GM23248 (cell line): ENCODE data around the gene COPZ2. TPM values are rescaled to one million over a fixed set of nuclear protein-coding genes. Genes with fewer than 3 reads are reported as not detected.
A peak's percentile ranks its signal among the peaks of the same experiment; 100 is the strongest.
"Not testable (repeated sequence)": the region's sequence is repeated elsewhere in the genome, so short reads cannot be mapped to it uniquely, and the experiment has no call there.

Experiments
- DNase-seq: peaks from one replicate; pipeline ENCODE4 v3.0.0-alpha.2; 2015
- H2AFZ ChIP-seq: fragments of 200-600 bp; sonication (generic); 2 replicates; pipeline ENCODE4 v1.6.1; 2016; ENCODE audit warnings: antibody characterized with exemption
- H3F3A ChIP-seq: fragments of 200-600 bp; sonication (generic); 2 replicates; pipeline ENCODE4 v1.6.1; 2016; ENCODE audit warnings: mild to moderate bottlenecking, antibody characterized with exemption, mixed run types; ENCODE audit not compliant: insufficient read depth
- H3K27ac ChIP-seq: fragments of 200-600 bp; sonication (generic); 2 replicates; pipeline ENCODE4 v1.5.1; 2016; ENCODE audit warnings: mild to moderate bottlenecking
- H3K27me3 ChIP-seq: fragments of 200-600 bp; sonication (generic); replicated peaks from 2 replicates; pipeline ENCODE4 v1.6.1; 2016; ENCODE audit warnings: mild to moderate bottlenecking; ENCODE audit not compliant: insufficient read depth
- H3K36me3 ChIP-seq: fragments of 200-600 bp; sonication (generic); 2 replicates; pipeline ENCODE4 v1.6.1; 2016; ENCODE audit warnings: low read depth, mild to moderate bottlenecking
- H3K4me1 ChIP-seq: fragments of 200-600 bp; sonication (generic); 2 replicates; pipeline ENCODE4 v1.6.1; 2016; ENCODE audit warnings: mild to moderate bottlenecking; ENCODE audit not compliant: insufficient read depth
- H3K4me2 ChIP-seq: fragments of 200-600 bp; sonication (generic); one replicate; pipeline ENCODE4 v1.6.1; 2016; ENCODE audit warnings: mild to moderate bottlenecking; ENCODE audit not compliant: unreplicated experiment
- H3K4me3 ChIP-seq: fragments of 200-600 bp; sonication (generic); 2 replicates; pipeline ENCODE4 v1.5.1; 2016; ENCODE audit warnings: mild to moderate bottlenecking
- H3K79me2 ChIP-seq: fragments of 200-600 bp; sonication (generic); 2 replicates; pipeline ENCODE4 v1.6.1; 2016; ENCODE audit warnings: mild to moderate bottlenecking; ENCODE audit not compliant: insufficient read depth
- H3K9ac ChIP-seq: fragments of 200-600 bp; sonication (generic); 2 replicates; pipeline ENCODE4 v1.6.1; 2016; ENCODE audit warnings: mild to moderate bottlenecking
- H3K9me2 ChIP-seq: fragments of 200-600 bp; sonication (generic); 2 replicates; pipeline ENCODE4 v1.6.1; 2016; ENCODE audit warnings: mixed run types, mild to moderate bottlenecking, moderate library complexity; ENCODE audit not compliant: insufficient read depth
- H3K9me3 ChIP-seq: fragments of 200-600 bp; sonication (generic); one replicate; pipeline ENCODE4 v1.6.1; 2017; ENCODE audit warnings: low read depth
- H4K20me1 ChIP-seq: fragments of 200-600 bp; sonication (generic); 2 replicates; pipeline ENCODE4 v1.6.0; 2016; ENCODE audit not compliant: insufficient read depth
- EZH2 ChIP-seq: fragments of 200-600 bp; sonication (generic); IDR thresholded peaks from 2 replicates; pipeline ENCODE4 v1.6.1; 2018; ENCODE audit warnings: antibody characterized with exemption, mild to moderate bottlenecking; ENCODE audit not compliant: insufficient read depth, poor library complexity, severe bottlenecking
- EZH2phosphoT487 ChIP-seq: fragments of 200-600 bp; sonication (generic); IDR thresholded peaks from 2 replicates; pipeline ENCODE4 v1.6.1; 2018; ENCODE audit warnings: antibody characterized with exemption, moderate library complexity, mild to moderate bottlenecking, low read depth; ENCODE audit not compliant: insufficient read depth
- WGBS, 2 experiments: methylation state at CpG; one replicate each; pipeline ENCODE4 v1.1.6; 2015 to 2017; ENCODE audit warnings: low lambda C conversion rate in 2 of 2, low coverage in 1 of 2; ENCODE audit errors: missing lambda C conversion rate in 2 of 2; 5-methylcytosine and 5-hydroxymethylcytosine counted together
- in situ Hi-C: fragments of 300-500 bp; cut with MboI; formaldehyde crosslinking; loops from 2 replicates; pipeline ENCODE4 v1.15.0; 2020
- polyA plus RNA-seq: library from polyadenylated mRNA; unstranded; fragments of >200 nt; fragmentation: Nextera tagmentation; extraction: Ambion mirVana; gene quantifications from 2 replicates; pipeline ENCODE4 v1.2.1, GENCODE V29; 2016
- total RNA-seq: library from RNA; depleted of rRNA; stranded (reverse); fragments of >200 nt; shearing (Covaris generic); gene quantifications from 2 replicates; pipeline ENCODE4 v1.2.3, GENCODE V29; 2014

COPZ2 gene
- total and polyA plus RNA-seq, 2 experiments from 2014 or later = 148 to 399 TPM

DNA sequence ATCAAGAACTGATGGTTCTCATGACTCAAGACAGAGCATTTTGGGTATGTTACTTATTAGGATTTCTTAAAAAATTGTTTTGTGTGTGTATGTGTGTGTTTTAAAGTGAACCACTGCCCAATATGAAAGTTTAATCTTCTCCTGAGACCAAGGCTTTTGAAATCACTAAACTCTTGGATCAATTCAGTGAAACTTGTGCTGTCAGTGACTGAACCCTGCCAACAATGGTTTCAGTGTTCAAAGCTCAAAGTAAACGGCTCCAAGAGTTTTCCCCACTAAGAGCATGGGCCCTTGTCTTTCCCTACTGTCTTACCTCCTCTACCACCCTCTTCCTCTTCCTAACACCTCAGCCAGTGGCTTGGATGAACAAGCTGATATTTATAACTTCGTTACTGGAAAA, 32.6 kb upstream of the COPZ2 start:
- H3F3A ChIP-seq = peaks cover 71% of the 10 kb centered on the region
- H4K20me1 ChIP-seq = no peaks in the 10 kb centered on the region
- H3K27ac ChIP-seq = 0 out of 2 replicates have a peak overlapping the region, but pooled peaks have one; percentile 73
- no peaks in the 10 kb centered on the region for H3K9me2 ChIP-seq
- peaks cover 32% of the 10 kb centered on the region for H3K79me2 ChIP-seq
- 14 to 33% methylated on average over 2 of the region's 2 CpGs for WGBS, 2 experiments
- H3K9ac ChIP-seq = no peak overlapping the region
- H3K4me2 ChIP-seq = no peak overlapping the region
- peaks cover 34% of the 10 kb centered on the region for H3K36me3 ChIP-seq
- H3K9me3 ChIP-seq = no peaks in the 10 kb centered on the region
- in situ Hi-C loops = loop anchor here (5.0 kb wide), 1 partner anchor 43 kb away; no protein-coding TSS in a partner anchor
- TF ChIP-seq EZH2phosphoT487 = no peak
- H3K27me3 ChIP-seq = no peaks in the 10 kb centered on the region
- H2AFZ ChIP-seq = no peak overlapping the region
- H3K4me1 ChIP-seq = peaks cover 52% of the 10 kb centered on the region
- no peak for DNase-seq
- H3K4me3 ChIP-seq = no peak overlapping the region

DNA sequence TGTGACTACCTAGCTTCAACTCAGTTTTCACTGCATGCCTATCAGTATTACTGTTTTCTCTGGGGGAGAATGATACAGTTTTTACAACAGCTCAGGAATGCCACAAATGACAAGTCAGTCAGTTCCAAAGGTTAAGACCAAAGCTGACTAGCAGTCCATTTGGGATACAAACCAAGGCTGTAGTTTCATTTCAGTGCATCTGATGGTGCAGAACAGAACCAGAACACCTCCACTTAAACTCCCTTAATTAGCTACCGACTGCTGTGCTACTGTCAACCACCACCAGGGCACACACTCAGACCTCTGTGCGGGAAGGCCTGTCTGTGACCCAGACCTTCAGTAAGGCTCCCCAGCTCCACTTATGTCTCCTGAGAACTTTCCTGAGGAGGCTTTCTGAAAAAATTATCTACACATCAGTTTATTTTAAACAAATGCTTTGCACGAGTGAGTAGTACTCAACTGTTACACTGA, 30.9 kb upstream of the COPZ2 start:
- Histone ChIP-seq H3F3A (peaks cover 68% of the 10 kb centered on the region), H3K79me2 (peaks cover 25% of the 10 kb centered on the region), H3K36me3 (peaks cover 30% of the 10 kb centered on the region), H3K9ac (peak overlapping the region; percentile 34; the same call in 1 of the 2 replicates), H3K27ac (peak overlapping the region; percentile 73), H2AFZ (no peak overlapping the region), H3K9me2 (no peaks in the 10 kb centered on the region), H3K9me3 (no peaks in the 10 kb centered on the region), H3K4me2 (peak overlapping the region; percentile 64), H3K27me3 (no peaks in the 10 kb centered on the region), H3K4me1 (peaks cover 49% of the 10 kb centered on the region), H4K20me1 (no peaks in the 10 kb centered on the region), H3K4me3 (0 out of 2 replicates have a peak overlapping the region, but pooled peaks have one; percentile 17)
- in situ Hi-C loops = no loop called here
- peak; percentile 85 for DNase-seq
- WGBS, 2 experiments = 68 to 81% methylated on average over 3 of the region's 3 CpGs
- no peak for TF ChIP-seq EZH2phosphoT487
- no peak for TF ChIP-seq EZH2

DNA sequence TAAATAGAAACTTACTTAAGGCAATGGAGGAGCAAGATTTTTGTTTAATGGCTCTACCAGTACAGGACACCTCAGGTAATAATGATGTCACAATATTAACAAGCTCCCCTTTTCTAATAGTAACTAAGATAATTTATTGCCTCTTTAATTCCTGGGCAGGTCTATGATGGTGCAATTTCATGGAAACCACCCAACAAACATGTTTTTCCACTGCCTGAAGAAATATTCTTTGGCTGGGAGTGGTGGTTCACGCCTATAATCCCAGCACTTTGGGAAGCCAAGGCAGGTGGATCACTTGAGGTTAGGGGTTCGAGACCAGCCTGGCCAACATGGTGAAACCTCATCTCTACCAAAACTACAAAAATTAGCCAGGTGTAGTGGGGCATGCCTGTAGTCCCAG, 30.2 kb upstream of the COPZ2 start:
- Histone ChIP-seq H3F3A (peaks cover 68% of the 10 kb centered on the region), H3K9ac (peak overlapping the region; percentile 34; the same call in 1 of the 2 replicates), H3K27ac (peak overlapping the region; percentile 73), H3K4me1 (peaks cover 45% of the 10 kb centered on the region), H3K4me2 (peak overlapping the region; percentile 64), H3K36me3 (peaks cover 29% of the 10 kb centered on the region), H3K79me2 (peaks cover 19% of the 10 kb centered on the region), H3K4me3 (0 out of 2 replicates have a peak overlapping the region, but pooled peaks have one; percentile 7)
- H3K9me3 ChIP-seq, H3K9me2 ChIP-seq, in situ Hi-C loops, H3K27me3 ChIP-seq, H2AFZ ChIP-seq, H4K20me1 ChIP-seq: not testable (repeated sequence)
- DNase-seq = peak; percentile 45
- WGBS, 2 experiments = 71 to 87% methylated on average over 2 of the region's 2 CpGs

DNA sequence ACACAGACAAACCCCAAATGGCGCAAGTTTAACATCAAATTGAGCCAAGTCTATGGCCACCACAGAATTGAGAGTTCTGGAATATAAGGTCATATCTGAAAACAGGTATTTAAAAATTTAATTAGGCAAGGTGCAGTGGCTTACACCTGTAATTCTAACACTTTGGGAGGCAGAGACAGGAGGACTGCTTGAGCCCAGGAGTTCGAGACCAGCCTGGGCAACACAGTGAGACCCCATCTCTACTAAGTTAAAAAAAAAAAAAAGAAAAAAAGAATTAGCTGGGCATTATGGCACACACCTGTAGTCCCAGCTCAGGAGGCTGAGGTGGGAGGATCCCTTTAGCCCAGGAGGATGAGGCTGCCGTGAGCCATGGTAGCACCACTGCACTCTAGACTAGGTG, 29.6 kb upstream of the COPZ2 start:
- Histone ChIP-seq H3K36me3 (peaks cover 35% of the 10 kb centered on the region), H3K4me1 (peaks cover 45% of the 10 kb centered on the region)
- in situ Hi-C loops = no loop called here

DNA sequence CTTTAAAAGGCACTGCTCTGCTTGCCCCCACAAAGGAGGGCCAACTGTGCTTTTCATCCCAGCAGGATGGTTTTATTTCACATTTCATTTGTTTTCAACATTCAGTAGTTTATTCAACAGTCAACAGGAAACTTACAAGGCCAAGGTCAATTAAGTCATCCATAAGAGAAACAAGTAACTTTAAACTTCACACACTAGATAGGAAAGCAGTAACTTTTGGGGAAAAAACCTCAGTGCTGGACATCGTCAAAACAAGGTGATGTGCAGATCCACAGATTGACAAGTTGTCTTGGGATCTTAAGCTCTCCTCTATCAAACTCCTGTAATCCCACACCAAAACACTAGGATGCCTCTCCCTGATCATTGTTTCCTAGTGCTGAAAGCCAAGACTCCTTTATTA, 29.1 kb upstream of the COPZ2 start:
- peaks cover 40% of the 10 kb centered on the region for H3K36me3 ChIP-seq
- H3K9ac ChIP-seq = no peak overlapping the region
- H3K4me2 ChIP-seq = no peak overlapping the region
- H3K27ac ChIP-seq = no peak overlapping the region
- H3K4me1 ChIP-seq = peaks cover 45% of the 10 kb centered on the region
- TF ChIP-seq EZH2 (no peak), EZH2phosphoT487 (no peak)
- peaks cover 17% of the 10 kb centered on the region for H3K79me2 ChIP-seq
- H4K20me1 ChIP-seq = no peaks in the 10 kb centered on the region
- H2AFZ ChIP-seq = no peak overlapping the region
- DNase-seq = peak; percentile 16
- in situ Hi-C loops = no loop called here
- H3K27me3 ChIP-seq = no peaks in the 10 kb centered on the region
- H3K9me2 ChIP-seq = no peaks in the 10 kb centered on the region
- no peak overlapping the region for H3K4me3 ChIP-seq
- 90 to 96% methylated on average over 1 of the region's 1 CpG for WGBS, 2 experiments
- no peaks in the 10 kb centered on the region for H3K9me3 ChIP-seq
- peaks cover 74% of the 10 kb centered on the region for H3F3A ChIP-seq

More for the DNA sequence above, 29.6 kb upstream of the COPZ2 start:
- H3K27ac ChIP-seq = peak overlapping the region; percentile 73
- no peak overlapping the region for H3K4me2 ChIP-seq
- peaks cover 71% of the 10 kb centered on the region for H3F3A ChIP-seq
- no peaks in the 10 kb centered on the region for H3K9me2 ChIP-seq
- H3K27me3 ChIP-seq = no peaks in the 10 kb centered on the region
- H2AFZ ChIP-seq = no peak overlapping the region
- H3K9ac ChIP-seq = no peak overlapping the region
- H4K20me1 ChIP-seq = no peaks in the 10 kb centered on the region
- H3K79me2 ChIP-seq = peaks cover 17% of the 10 kb centered on the region
- no peak for DNase-seq
- no peaks in the 10 kb centered on the region for H3K9me3 ChIP-seq
- WGBS, 2 experiments = 95 to 100% methylated on average over 3 of the region's 3 CpGs
- TF ChIP-seq EZH2 = no peak
- no peak for TF ChIP-seq EZH2phosphoT487
- H3K4me3 ChIP-seq = no peak overlapping the region
